GM23338 (cell line): Measurements from ENCODE around the gene NR1D1. TPM values are rescaled to one million over a fixed set of nuclear protein-coding genes. Genes with fewer than 3 reads are reported as not detected.

ENCODE experiments used
- ATAC-seq: fragments of 200-7000 bp; cut with Tn5 transposase; 3 replicates; pipeline ENCODE4 v1.9.1; 2020
- DNase-seq: peaks from one replicate; pipeline ENCODE4 v3.0.0-alpha.2; 2015; ENCODE audit warnings: low spot score
- H2AFZ ChIP-seq: fragments of 200-600 bp; sonication (generic); 2 replicates; pipeline ENCODE4 v1.8.0; 2016; ENCODE audit warnings: antibody characterized with exemption, mild to moderate bottlenecking, moderate library complexity
- H3F3A ChIP-seq: fragments of 200-600 bp; sonication (generic); replicated peaks from 2 replicates; pipeline ENCODE4 v1.8.0; 2017; ENCODE audit warnings: antibody characterized with exemption, mixed run types, low read depth
- H3K27ac ChIP-seq: fragments of 200-600 bp; sonication (generic); 2 replicates; pipeline ENCODE4 v1.6.1; 2016; ENCODE audit warnings: low read depth
- H3K27me3 ChIP-seq: fragments of 200-600 bp; sonication (generic); 2 replicates; pipeline ENCODE4 v1.8.0; 2016; ENCODE audit warnings: mild to moderate bottlenecking, mixed run types, moderate library complexity; ENCODE audit not compliant: insufficient read depth
- H3K36me3 ChIP-seq: fragments of 200-600 bp; sonication (generic); 2 replicates; pipeline ENCODE4 v1.8.0; 2016; ENCODE audit warnings: mild to moderate bottlenecking; ENCODE audit not compliant: insufficient read depth
- H3K4me1 ChIP-seq: fragments of 200-600 bp; sonication (generic); 2 replicates; pipeline ENCODE4 v1.8.0; 2016; ENCODE audit warnings: mild to moderate bottlenecking, moderate library complexity; ENCODE audit not compliant: insufficient read depth
- H3K4me2 ChIP-seq: fragments of 200-600 bp; sonication (generic); 2 replicates; pipeline ENCODE4 v1.7.1; 2017; ENCODE audit warnings: mixed run types
- H3K4me3 ChIP-seq: fragments of 200-600 bp; sonication (generic); 2 replicates; pipeline ENCODE4 v1.6.1; 2016; ENCODE audit warnings: mixed run types
- H3K79me2 ChIP-seq: fragments of 200-600 bp; sonication (generic); replicated peaks from 2 replicates; pipeline ENCODE4 v1.8.0; 2017; ENCODE audit warnings: mild to moderate bottlenecking; ENCODE audit not compliant: insufficient read depth
- H3K9me2 ChIP-seq: fragments of 200-600 bp; sonication (generic); 2 replicates; pipeline ENCODE4 v1.8.0; 2017; ENCODE audit not compliant: insufficient read depth
- H4K20me1 ChIP-seq: fragments of 200-600 bp; sonication (generic); replicated peaks from 2 replicates; pipeline ENCODE4 v1.8.0; 2017; ENCODE audit warnings: mild to moderate bottlenecking; ENCODE audit not compliant: insufficient read depth
- H3K27ac Mint-ChIP-seq: 2 replicates; pipeline ENCODE4 v1.8.0; 2020; ENCODE audit warnings: inconsistent platforms, mild to moderate bottlenecking, moderate library complexity, mixed read lengths
- H3K27me3 Mint-ChIP-seq: 3 replicates; pipeline ENCODE4 v1.8.0; 2022; ENCODE audit warnings: low read depth, mild to moderate bottlenecking, moderate library complexity, mixed read lengths, inconsistent platforms; ENCODE audit not compliant: insufficient read depth, poor library complexity
- H3K36me3 Mint-ChIP-seq: 3 replicates; pipeline ENCODE4 v1.8.0; 2021; ENCODE audit warnings: low read depth, mild to moderate bottlenecking, inconsistent platforms, moderate library complexity, mixed read lengths
- H3K4me1 Mint-ChIP-seq: 3 replicates; pipeline ENCODE4 v1.8.0; 2020; ENCODE audit warnings: mild to moderate bottlenecking, inconsistent platforms, mixed read lengths
- H3K4me3 Mint-ChIP-seq: 3 replicates; pipeline ENCODE4 v1.8.0; 2021; ENCODE audit warnings: moderate library complexity, mild to moderate bottlenecking, inconsistent platforms, mixed read lengths
- H3K9me3 Mint-ChIP-seq: 3 replicates; pipeline ENCODE4 v1.8.0; 2020; ENCODE audit warnings: moderate library complexity, mild to moderate bottlenecking, inconsistent platforms, mixed read lengths
- EZH2 ChIP-seq: fragments of 200-600 bp; sonication (generic); IDR thresholded peaks from one replicate; pipeline ENCODE4 v1.8.0; 2017; ENCODE audit warnings: antibody characterized with exemption, mild to moderate bottlenecking, low read depth; ENCODE audit not compliant: unreplicated experiment
- EZH2phosphoT487 ChIP-seq: fragments of 200-600 bp; sonication (generic); IDR thresholded peaks from one replicate; pipeline ENCODE4 v1.8.1; 2018; ENCODE audit warnings: antibody characterized with exemption; ENCODE audit not compliant: unreplicated experiment
- NANOG ChIP-seq: IDR thresholded peaks from 2 replicates; pipeline ENCODE4 v1.6.1; 2016; ENCODE audit warnings: antibody characterized with exemption, borderline replicate concordance
- STAT1 ChIP-seq: IDR thresholded peaks from one replicate; pipeline ENCODE4 v1.6.1; 2016; ENCODE audit warnings: antibody characterized with exemption; ENCODE audit not compliant: unreplicated experiment
- ZNF114 ChIP-seq: fragments of 250-450 bp; sonication (Bioruptor Pico); IDR thresholded peaks from 2 replicates; pipeline ENCODE4 v1.5.0; 2020; ENCODE audit warnings: mild to moderate bottlenecking, moderate library complexity
- ZNF331 ChIP-seq: fragments of 250-450 bp; sonication (Bioruptor Pico); IDR thresholded peaks from 2 replicates; pipeline ENCODE4 v1.5.0; 2020; ENCODE audit warnings: low read depth, mild to moderate bottlenecking, moderate library complexity
- polyA plus RNA-seq: library from polyadenylated mRNA; unstranded; fragments of >200 nt; fragmentation: Nextera tagmentation; extraction: Ambion mirVana; gene quantifications from 2 replicates; pipeline ENCODE4 v1.2.1, GENCODE V29; 2016
- total RNA-seq: library from RNA; depleted of rRNA; stranded (reverse); fragments of >200 nt; shearing (Covaris generic); gene quantifications from 2 replicates; pipeline ENCODE4 v1.2.3, GENCODE V29; 2014
- TF ChIP-seq, protein P1 (sequence below): IDR thresholded peaks from one replicate; pipeline ENCODE4 v1.6.1; 2018; ENCODE audit warnings: antibody characterized with exemption; ENCODE audit not compliant: unreplicated experiment
- TF ChIP-seq, protein P2 (sequence below): IDR thresholded peaks from 2 replicates; pipeline ENCODE4 v1.6.1; 2016; ENCODE audit warnings: antibody characterized with exemption

NR1D1 gene
- total and polyA plus RNA-seq, 2 experiments from 2014 or later = 3.3 to 4.2 TPM

DNA sequence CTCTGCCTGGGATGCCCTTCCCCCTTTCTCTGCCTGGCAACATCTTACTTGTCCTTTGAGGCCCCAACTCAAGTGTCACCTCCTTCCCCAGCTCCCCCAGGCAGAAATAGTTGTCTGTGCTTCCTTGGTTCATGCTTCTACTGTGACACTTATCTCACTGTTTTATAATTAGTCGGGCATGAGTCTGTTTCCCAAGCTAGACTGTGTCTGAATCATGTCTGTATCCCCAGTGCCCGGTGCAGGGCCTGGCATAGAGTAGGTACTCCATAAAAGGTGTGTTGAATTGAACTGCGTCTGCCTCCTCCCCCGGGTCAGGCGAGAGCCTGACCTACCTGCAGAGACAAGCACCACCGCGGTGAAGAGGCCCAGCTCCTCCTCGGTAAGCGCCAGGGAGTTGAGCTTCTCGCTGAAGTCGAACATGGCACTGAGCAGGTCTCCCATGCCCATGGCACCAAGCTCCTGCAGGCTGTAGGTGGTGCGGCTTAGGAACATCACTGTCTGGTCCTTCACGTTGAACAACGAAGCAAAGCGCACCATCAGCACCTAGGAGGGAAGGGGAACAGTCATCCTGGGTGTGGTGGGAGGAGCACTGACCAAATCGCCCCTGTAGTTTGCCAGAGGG, 6.7 kb downstream of the NR1D1 start (continued):
- TF ChIP-seq EZH2phosphoT487 = no peak
- TF ChIP-seq, protein P1, sequence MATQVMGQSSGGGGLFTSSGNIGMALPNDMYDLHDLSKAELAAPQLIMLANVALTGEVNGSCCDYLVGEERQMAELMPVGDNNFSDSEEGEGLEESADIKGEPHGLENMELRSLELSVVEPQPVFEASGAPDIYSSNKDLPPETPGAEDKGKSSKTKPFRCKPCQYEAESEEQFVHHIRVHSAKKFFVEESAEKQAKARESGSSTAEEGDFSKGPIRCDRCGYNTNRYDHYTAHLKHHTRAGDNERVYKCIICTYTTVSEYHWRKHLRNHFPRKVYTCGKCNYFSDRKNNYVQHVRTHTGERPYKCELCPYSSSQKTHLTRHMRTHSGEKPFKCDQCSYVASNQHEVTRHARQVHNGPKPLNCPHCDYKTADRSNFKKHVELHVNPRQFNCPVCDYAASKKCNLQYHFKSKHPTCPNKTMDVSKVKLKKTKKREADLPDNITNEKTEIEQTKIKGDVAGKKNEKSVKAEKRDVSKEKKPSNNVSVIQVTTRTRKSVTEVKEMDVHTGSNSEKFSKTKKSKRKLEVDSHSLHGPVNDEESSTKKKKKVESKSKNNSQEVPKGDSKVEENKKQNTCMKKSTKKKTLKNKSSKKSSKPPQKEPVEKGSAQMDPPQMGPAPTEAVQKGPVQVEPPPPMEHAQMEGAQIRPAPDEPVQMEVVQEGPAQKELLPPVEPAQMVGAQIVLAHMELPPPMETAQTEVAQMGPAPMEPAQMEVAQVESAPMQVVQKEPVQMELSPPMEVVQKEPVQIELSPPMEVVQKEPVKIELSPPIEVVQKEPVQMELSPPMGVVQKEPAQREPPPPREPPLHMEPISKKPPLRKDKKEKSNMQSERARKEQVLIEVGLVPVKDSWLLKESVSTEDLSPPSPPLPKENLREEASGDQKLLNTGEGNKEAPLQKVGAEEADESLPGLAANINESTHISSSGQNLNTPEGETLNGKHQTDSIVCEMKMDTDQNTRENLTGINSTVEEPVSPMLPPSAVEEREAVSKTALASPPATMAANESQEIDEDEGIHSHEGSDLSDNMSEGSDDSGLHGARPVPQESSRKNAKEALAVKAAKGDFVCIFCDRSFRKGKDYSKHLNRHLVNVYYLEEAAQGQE = no peak

DNA sequence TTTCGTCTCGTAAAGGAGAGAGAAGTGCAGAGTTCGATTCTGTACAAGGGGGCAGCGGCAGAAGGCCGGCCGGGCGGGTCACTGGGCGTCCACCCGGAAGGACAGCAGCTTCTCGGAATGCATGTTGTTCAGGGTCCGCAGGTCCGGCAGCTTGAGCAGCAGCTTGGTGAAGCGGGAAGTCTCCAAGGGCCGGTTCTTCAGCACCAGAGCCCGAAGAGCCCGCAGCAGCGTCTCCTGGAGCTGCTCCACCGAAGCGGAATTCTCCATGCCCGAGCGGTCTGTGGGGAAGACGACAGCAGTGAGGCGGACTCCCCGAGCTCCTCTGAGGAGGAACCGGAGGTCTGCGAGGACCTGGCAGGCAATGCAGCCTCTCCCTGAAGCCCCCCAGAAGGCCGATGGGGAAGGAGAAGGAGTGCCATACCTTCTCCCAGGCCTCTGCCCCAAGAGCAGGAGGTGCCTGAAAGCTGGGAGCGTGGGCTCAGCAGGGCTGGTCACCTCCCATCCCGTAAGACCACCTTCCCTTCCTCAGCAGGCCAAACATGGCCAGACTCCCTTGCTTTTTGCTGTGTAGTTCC, 7.3 kb downstream of the NR1D1 start:
- 0 out of 2 replicates have a peak, but pooled peaks cover 3% of the 10 kb centered on the region for H3K36me3 ChIP-seq
- no peak overlapping the region for H3K27ac ChIP-seq
- Mint-ChIP-seq H3K36me3 (peaks cover 49% of the 10 kb centered on the region), H3K9me3 (no peaks in the 10 kb centered on the region), H3K27me3 (peaks cover 9% of the 10 kb centered on the region), H3K4me3 (no peak overlapping the region; the same call in 2 of the 3 replicates), H3K27ac (no peak overlapping the region), H3K4me1 (peaks cover 52% of the 10 kb centered on the region)
- H3K4me3 ChIP-seq = no peak overlapping the region
- ATAC-seq = no peak
- H4K20me1 ChIP-seq = no peaks in the 10 kb centered on the region
- no peaks in the 10 kb centered on the region for H3K27me3 ChIP-seq
- H3K9me2 ChIP-seq = peaks cover 9% of the 10 kb centered on the region; the same call in 1 of the 2 replicates
- no peak for DNase-seq
- peaks cover 27% of the 10 kb centered on the region; the same call in 1 of the 2 replicates for H3K4me1 ChIP-seq
- no peak overlapping the region for H3K4me2 ChIP-seq
- no peaks in the 10 kb centered on the region for H3F3A ChIP-seq
- H3K79me2 ChIP-seq = no peaks in the 10 kb centered on the region
- no peak for TF ChIP-seq ZNF114 (CRISPR knock-in tag)
- TF ChIP-seq, protein P2, sequence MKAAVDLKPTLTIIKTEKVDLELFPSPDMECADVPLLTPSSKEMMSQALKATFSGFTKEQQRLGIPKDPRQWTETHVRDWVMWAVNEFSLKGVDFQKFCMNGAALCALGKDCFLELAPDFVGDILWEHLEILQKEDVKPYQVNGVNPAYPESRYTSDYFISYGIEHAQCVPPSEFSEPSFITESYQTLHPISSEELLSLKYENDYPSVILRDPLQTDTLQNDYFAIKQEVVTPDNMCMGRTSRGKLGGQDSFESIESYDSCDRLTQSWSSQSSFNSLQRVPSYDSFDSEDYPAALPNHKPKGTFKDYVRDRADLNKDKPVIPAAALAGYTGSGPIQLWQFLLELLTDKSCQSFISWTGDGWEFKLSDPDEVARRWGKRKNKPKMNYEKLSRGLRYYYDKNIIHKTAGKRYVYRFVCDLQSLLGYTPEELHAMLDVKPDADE = no peak
- TF ChIP-seq ZNF331 (CRISPR knock-in tag) = no peak
- no peak for TF ChIP-seq EZH2
- TF ChIP-seq EZH2phosphoT487 = no peak
- no peak overlapping the region for H2AFZ ChIP-seq

DNA sequence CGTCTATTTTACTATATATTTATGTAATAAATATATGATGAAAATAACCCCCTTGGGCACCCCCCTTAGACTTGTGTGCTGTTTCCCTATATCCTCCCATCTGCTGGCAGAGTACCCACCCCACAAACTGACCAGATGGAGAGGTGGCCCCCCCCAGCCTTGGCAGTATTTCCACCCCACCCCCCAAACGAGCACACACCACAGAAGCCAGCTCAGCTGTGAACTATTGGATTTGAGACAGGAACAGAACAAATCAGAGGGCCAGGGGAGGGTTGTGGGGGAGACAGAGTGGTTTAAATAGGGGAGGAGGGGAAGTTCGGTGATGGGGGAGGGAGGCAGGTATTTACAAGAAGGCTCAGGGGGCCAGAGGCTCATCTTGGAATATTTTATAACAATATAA, 7.8 kb downstream of the NR1D1 start:
- Histone ChIP-seq H3K4me3 (no peak overlapping the region), H3K4me1 (peaks cover 22% of the 10 kb centered on the region; the same call in 1 of the 2 replicates), H3K4me2 (peak overlapping the region; percentile 51; the same call in 1 of the 2 replicates), H2AFZ (no peak overlapping the region), H3K27me3 (no peaks in the 10 kb centered on the region), H3F3A (no peaks in the 10 kb centered on the region), H3K79me2 (no peaks in the 10 kb centered on the region), H3K27ac (no peak overlapping the region), H4K20me1 (no peaks in the 10 kb centered on the region), H3K9me2 (peaks cover 4% of the 10 kb centered on the region; the same call in 1 of the 2 replicates), H3K36me3 (0 out of 2 replicates have a peak, but pooled peaks cover 3% of the 10 kb centered on the region)
- peaks cover 7% of the 10 kb centered on the region for H3K27me3 Mint-ChIP-seq
- peaks cover 47% of the 10 kb centered on the region for H3K4me1 Mint-ChIP-seq
- no peaks in the 10 kb centered on the region for H3K9me3 Mint-ChIP-seq
- H3K4me3 Mint-ChIP-seq = no peak overlapping the region
- peaks cover 46% of the 10 kb centered on the region for H3K36me3 Mint-ChIP-seq
- no peak overlapping the region for H3K27ac Mint-ChIP-seq
- ATAC-seq = no peak
- no peak for DNase-seq
- TF ChIP-seq STAT1 (no peak), ZNF331 (CRISPR knock-in tag) (no peak), EZH2 (no peak), NANOG (no peak)
- TF ChIP-seq, protein P2 = no peak
